CD4-positive, alpha-beta T cell treated with Interleukin-15 for 4 hours (primary cell): Measurements from ENCODE around the gene FOXS1.

Experiments
- DNase-seq: peaks from one replicate; pipeline ENCODE4 v3.0.0-alpha.2; 2020; ENCODE audit warnings: low spot score

The FOXS1 gene

DNA sequence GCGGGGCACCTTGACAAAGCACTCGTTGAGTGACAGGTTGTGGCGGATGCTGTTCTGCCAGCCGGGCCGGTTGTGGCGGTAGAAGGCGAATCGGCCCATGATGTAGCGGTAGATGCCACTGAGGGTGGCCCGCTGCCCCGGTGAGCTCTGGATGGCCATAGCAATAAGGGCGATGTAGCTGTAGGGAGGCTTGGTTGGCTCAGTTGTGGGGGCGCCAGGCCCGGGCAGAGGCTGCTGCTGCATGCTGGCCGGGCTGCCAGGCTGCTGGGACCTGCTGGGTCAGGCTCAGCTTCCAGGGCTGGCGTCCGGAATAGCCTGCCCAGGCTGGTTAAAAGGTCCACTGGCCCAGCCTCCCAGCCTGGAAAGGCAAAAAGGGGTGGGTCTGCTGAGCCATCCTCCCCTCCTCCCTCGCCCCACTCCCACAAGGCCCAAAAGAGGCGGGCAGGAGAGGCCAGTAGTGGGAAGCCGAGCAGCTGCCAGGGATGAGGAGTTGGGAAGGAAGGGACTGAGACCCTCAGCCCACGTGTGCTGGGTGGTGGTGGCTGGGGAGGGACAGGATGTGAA, at the start of gene FOXS1:
Gene FOXS1, minus strand, starts transcription at position 305 of the 564 bp plus-strand sequence. Its CDS starts 62 bp downstream, at position 243.
- DNase-seq, result no peak

DNA sequence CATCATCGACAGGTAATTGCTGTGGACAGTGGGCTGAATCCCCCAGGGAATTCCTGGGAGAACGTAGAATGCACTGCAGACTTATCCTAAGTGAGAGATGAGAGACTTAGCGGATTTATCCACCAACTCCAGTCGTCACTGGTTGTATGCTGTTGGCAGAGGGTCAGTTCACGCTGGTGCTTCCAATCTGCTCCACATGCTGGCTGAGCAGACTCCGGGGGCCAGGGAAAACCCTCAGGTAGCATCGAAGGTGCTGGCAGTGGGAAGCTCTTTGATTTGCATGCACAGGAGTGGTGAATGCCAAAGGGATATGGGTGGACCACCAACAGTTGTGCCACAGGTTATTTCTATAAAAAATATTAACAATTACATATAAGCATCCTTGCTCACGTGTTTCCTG, 45.2 kb upstream of the FOXS1 start:
- no peak for DNase-seq

DNA sequence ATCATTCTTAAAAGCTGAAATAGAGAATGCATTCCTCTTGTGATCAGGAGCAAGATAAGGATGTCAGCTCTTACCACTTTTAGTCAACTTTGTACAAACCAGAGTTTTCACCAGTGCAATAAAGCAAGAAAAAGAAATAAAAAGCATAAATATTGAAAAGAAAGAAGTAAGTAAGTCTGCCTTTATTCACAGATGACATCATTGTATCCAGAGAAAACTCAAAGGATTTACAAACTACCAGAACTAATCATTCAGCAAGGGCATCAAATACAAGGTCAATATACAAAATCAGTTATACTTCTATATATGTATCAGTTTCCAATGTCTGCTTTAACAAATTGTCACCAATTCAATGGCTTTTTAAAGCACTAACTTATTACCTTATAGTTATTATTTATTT, 38.4 kb upstream of the FOXS1 start:
- no peak for DNase-seq

DNA sequence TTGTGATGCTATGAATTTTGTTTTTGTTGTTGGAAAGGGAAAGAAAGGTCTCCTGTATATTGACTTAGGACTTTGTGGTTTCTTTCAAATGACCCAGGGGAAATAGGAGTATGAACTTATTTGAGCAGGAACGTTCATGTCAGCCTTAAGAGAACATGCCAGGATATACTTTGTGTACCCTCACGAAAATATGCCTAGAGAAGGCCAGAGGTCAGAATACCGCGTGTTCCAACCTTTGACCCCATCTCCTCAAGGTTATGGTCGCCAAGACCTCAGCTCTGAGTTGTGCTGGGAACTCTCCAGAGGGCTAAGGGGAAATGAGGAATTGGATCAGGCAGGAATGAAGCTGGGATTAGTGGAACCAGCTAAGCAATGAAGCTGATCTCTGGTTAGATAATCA, 36.5 kb upstream of the FOXS1 start:
- no peak for DNase-seq

DNA sequence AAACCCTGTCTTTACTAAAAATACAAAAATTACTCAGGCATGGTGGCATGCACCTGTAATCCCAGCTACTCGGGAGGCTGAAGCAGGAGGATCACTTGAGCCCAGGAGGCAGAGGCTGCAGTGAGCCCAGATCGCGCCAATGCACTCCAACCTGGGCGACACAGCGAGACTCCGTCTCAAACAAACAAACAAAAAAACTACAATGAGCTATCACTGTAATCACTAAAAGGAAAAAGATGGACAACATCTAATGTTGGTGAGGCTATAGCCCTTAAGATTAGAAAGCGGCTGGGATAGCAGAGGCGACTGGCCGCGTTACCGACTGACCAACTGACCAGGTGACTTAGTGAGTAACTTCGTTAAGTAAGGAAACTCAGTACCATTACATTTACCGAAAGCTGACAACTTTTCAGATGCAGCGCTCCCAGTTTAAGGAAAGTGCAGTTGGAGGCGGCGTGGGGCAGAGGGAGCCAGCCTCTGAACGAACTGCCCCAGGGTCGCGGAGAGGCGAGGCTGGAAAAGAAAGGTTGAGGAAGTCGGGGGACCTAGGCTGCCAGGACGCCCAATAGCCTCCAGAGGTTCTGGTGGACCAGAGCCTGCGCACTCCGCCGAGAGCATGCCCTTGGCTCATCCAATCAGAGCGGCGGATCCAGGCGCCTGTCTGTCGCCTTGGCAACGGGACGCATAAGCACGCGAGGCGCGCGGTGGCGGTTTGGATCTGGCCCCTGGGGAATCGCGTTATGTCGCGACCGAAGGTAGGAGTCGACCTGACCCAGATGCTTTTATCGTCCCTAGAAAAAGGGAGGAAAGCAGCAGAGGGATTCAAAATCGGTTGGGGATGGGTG, 34.0 kb upstream of the FOXS1 start:
- DNase-seq, result peak; percentile 83

DNA sequence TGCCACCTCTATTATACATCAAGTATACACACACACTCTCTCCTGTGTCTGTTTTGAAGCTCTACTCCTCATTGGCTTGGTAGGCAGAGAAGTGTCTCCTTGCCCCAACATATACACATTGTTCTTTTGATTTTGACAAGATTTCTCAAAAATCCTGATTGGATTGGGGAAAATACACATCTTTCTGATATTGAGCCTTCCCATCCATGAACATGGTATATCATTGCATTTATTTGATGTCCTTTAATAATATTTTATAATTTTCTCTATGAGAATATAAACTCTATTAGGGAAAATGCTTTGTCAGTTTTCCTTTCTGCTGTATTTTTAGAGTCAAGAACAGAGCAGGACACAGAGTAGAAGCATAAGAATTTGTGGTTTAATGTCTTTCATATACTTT, 32.3 kb upstream of the FOXS1 start:
- no peak for DNase-seq

DNA sequence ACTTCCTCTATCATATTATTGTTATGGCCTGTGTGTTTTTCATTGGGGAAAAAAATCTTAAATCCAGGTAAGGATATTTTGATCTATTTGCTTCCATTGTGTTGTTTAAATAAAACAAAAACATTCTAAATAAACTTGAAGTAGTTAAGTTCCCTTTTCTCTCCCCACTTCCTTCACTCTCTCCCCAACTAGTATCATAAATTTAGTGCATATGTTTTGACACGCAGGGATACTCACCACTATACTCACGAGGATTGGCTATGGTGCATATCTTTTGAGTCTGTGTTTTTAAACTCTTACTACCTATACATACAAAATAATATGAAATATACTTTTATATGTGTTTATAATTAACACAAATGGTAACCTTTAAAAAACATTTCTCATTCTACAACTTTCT, 30.3 kb upstream of the FOXS1 start:
- DNase-seq, result no peak

DNA sequence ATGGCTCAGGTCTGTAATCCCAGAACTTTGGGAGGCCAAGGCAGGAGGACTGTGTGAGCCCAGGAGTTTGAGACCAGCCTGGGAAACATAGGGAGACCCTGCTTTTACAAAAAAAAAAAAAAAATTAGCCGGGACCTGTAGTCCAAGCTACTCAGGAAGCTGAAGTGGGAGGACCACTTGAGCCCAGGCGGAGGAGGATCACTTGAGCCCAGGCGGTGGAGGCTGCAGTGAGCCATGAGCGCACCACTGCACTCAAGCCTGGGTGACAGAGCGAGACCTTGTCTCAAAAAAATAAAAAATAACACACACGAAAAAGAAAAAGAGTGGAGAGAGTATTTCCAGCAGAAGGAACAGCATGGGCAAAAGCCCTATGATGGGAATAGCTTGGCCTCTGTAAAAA, 27.0 kb upstream of the FOXS1 start:
- no peak for DNase-seq

DNA sequence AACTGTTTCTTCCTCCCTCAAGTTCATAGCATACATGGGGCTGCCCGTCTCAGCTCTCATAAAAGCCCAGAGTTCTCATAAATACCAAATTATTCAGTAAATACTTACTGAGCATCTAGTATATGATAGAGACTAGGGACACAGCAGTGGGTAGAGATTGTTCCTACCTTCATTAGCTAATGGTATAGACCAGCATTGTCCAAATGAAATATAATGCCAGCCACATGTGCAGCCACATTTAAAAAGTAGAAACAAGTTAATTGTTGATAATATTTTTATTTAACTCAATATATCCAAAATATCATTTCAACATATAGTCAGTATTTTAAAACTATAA, 26.2 kb upstream of the FOXS1 start:
- DNase-seq, result no peak

DNA sequence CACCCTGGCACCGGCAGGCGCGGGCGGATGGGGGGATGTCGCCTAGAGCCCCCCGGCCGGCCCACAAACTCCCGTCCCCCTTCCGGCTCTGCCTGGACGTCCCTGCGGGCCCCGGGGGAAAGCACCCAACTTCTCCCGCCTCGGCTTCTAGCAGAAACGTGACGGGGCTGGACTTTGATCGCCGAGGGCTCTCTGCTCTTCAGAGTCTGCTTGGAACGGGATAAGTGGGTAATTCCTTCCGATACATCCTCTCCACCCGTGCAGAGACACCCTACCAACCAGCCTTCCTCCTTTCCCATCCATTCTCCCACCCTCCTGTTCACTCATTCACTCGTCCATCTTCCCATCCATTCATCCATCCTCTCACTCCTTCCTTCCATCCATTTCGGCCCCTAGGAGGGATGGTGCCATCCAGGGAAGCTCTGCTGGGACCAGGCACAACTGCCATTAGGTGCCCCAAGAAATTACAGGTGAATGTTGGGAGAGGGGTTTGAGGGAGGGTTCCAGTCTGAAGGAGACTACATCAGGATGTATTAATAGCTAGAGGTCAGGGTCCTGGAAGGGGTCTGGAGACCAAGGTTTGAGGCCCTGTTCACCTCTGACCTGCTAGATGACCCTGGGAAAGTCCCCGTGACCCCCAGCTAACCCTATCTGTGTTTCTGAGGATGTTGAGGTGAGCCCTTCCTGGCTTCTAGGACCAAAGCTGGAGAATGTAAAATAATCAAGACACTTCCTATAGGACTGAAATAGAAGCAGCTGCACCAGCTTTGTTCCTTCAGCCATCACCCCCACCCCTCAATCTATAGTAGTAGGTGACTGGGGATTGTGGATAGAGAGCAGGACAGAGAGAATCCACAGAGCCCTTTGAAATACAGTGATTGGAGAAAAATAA, 25.6 kb upstream of the FOXS1 start:
- DNase-seq, result no peak

DNA sequence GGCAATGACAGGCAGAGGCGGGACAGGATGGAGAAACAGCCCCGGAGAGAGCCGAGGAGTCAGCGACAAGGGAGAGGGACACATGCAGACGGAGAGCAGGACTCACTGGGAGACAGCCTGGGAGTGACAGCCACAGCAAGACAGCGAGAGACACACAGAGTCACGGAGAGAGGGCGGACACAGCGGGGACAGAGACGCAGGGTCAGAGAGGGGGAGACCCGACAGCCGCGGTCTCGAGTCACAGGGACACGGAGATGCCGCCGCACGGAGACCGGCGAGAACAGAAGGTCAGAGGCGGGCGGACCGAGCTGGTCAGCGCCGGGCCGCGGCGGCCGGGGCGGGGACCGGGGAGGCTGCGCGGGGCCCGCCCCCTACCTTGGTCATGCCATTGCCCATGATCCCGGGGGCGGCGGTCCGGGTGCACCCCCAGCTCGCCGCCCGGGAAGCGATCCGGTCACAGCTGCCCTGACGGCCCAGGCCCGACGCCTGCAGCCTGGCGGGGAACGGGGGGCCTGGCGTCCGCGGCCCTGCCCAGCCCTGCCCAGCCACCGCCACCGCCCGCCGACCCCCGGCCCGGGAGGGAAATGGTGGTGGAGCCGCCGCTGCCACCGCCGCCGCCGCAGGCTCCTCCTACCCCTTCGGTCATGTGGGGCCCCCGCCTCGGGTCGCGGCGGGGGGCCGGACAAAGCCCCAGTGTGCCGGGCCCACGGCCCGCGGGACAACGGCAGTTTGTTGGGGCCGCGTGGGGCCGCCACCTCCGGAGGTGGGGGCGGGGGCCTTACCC, 24.7 kb upstream of the FOXS1 start, which contains the start of the genes DUSP15 and TTLL9:
Gene DUSP15, minus strand, starts transcription at position 586 of the 784 bp plus-strand sequence. Its CDS starts 190 bp downstream, at position 396.
Gene TTLL9, plus strand, starts transcription at position 693 of the 784 bp plus-strand sequence. CDS start 493 bp downstream, outside the sequence.
- DNase-seq, result no peak

DNA sequence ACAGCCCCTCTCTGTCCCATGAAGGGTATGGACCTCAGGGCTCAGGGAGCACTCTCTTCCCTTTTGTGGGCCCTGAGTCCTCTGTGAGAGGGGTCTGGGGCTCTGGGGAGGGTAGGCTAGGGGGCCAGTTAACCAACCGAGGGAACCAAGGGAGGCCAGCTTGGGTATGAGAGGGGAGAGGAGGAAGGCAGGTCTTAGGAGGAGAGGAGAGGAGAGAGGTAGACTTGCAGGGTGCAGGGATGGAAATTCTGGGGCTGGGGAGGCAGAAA, 24.2 kb upstream of the FOXS1 start:
- no peak for DNase-seq

DNA sequence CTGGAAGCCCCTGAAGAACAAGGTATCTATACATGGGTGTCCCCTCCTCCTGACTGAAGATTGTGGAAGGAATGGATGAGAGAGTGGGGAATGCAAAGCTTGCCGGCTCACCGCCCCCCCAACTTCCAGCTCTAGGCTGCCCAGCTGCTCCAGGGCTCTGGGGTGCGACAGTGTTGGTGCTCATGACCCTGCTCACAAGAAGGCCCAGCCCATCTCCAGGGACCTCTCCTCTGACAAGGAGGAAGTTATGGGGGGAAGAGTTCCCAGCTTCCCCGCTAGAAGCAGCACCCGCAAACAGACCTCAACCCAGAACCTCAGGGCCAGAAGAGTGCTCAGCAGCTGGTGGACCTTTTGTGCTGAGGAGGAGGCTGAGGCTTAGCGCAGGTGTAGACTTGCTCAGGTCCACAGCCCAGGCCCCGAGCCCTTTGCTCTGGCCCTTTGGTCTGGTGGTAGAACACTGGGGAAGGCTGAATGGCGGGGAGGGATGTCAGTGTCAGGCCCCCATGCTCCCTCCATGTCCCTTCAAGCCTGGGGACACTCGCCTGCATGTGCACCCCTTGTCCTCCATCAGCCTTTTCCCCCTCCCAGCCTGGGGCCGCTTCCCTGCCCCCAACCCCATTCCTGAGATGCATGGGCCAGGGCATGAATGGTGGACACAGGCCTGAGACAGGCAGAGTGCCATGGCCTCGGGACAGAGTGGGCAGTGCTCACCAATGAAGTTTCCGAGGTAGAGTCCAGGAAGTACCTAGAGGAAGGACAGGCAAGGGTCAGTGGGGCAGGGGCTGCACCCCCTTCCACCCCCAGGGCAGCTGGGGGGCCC, 23.7 kb upstream of the FOXS1 start:
- DNase-seq, result no peak

DNA sequence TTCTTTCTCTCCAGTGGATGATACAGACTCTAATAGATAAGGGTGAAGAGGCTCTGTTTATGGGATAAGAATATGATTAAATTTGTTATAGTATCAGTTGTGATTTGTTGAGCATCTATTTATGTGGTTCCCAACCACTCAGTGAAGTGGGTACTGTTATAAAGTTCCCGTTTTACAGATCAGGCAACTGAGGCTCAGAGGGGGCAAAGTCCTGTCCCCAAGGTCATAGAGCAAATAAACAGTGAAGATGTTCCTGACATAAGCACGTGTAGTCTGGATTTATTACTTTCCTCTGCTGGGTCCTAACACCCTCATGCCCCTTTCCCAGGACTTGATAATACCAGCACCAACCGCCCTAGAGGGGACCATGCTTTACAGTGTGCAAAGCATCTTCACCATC, 20.8 kb upstream of the FOXS1 start:
- DNase-seq, result no peak

DNA sequence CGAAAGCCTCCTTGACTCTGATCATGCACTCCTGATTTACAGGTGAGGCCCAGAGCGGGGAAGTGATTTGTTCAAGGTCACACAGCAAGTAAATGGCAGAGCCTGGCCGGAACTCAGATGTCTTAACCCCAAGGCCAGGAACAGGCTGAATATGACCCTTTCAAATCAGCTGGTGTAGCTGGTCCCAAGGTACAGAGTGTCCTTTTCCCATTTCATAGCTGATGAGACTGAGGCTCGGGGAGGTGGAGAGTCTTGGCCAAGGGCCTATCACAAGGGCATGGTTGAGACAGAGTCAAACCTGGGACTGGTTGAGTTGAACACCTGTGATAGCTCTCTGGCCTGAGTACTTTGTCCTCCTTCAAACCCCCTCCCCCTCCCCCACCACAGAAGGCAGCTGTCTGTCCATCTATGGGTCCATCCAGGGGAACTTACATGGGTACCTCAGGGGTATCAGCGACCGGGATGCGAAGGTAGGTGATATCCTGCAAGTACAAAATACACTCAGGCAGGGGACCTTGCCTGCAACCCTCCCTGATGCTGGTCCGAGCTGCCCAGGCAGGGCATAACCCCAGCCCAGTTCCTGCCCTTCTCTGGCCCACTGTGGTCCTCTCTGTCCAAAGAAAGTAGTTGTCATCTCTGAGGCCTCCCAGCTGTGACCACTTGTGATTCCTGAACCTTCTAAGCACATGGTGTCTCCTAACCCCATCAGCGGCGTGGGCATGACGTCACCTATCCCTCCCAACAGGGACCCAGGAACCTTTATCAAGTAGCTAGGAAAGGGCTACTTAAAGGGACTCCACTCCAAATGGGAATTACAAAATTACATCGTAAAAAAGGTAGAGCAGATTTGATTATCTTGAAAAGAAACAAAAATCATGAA, 19.4 kb upstream of the FOXS1 start:
- DNase-seq, result no peak

DNA sequence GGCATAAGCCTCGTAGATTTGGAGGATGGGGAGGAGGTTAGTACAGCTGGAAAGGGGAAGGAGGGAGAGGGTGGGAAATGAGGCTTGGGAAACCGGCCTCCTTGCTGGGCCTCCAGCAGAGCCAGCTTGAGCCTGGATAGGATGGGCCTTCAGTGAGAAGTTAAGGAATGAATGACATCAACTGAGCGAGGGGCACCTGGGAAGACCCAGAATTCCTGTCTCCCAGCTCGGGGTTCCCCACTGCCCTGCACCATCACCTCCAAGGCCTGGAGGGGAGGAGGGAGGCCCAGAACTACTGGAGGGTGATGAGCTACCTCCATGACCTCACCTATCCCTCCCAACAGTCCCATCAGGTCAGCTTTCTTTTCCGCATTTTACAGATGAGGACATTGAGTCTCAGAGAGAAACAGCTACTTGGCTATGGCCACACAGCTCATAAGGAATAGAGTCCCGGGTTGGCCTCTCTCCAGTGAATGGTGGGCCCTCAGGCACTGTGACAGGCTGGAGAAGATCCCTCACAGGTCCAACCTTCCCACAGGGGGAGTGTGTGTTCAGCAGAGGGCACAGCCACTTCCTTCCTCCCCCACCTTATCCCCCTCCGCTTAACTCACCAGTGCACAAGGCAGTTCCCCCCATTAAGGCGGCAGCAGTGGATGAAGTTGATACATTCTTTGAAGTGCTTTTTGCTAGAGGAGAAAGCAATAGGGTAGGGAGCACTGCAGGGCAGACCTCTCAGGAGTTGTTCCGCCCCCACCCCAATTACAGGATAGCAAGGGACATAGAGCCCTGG, 18.1 kb upstream of the FOXS1 start:
- no peak for DNase-seq

DNA sequence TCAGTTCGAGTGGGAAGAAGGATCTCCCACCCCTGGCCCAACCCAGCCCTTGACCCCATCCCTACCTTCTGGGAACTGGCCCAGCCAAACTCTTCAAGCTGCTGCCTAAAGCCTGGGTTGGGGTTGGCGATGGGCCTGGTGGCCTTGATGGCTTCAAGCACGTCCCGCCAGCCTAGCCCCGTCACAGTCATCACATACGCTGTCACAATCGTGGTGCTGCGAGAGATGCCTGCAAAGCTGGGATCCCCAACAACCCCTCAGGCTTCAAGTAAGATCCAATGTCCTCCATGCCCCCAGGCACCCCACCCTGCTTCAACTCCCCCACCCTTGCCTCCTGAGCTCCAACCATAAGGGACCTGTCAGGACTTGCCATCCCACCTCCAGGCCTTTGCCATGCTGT, 17.1 kb upstream of the FOXS1 start:
- DNase-seq, result no peak

DNA sequence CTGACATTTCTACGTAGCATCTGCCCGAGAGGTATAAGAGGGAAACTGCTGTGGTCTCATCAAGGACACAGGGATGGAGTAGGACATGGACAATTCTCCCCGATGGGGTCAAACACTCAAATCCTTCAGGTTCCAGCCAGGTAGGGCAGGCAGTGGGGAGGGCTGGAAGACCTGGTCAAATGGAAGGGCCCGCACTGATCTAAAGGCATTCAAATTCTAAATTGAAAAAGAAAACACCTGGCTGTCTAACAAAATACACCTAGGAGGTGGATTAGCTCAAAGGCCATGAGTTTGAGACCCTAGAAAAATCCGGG, 16.7 kb upstream of the FOXS1 start:
- no peak for DNase-seq

DNA sequence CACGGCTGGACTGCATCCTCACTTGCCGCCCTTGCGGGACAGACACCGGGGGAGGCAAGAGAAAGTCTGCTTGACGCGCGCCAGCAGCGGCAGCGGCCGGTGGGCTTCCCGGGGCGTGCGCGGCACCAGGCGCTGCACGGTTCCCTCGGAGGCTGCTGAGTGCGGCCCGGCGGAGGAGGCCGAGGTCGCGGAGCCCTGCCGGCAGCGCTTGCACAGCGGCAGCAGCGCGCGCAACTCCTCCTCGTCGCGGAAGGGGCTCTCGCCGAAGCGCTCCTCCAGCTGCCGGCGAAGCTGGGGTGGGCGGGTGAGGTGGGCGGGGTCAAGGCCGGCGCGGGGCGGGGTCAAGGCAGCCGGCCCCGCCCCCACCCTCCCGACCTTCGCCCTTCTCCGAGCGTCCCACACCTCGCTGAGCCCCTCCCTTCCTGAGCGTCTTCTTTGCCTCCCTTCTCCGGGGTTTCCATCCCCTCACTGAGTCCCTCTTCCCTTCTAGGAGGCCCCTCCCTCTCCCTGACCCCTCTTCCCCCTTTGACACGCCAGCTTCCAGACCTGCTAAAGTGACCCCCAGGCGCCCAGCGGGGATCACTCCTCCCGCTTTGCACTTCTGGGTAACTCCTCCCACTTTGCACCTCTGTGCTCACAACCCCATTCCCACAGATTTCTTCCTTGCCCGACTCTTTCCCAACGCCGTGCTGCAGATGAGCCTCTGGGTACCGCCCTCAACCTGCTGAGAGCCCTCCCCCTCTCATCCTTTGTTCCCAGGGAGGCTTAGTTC, 16.2 kb upstream of the FOXS1 start:
- DNase-seq, result peak; percentile 63
